AG08395 (cell line): ENCODE results near the gene MAPK12.

Experiments
- DNase-seq: peaks from one replicate; pipeline ENCODE4 v3.0.0; 2012; ENCODE audit warnings: mixed read lengths, low spot score

Gene MAPK12

GRCh38 chr22:50267591-50268390 lies 6.3 kb upstream of the MAPK12 start:
- DNase-seq: peak; percentile 92

DNA sequence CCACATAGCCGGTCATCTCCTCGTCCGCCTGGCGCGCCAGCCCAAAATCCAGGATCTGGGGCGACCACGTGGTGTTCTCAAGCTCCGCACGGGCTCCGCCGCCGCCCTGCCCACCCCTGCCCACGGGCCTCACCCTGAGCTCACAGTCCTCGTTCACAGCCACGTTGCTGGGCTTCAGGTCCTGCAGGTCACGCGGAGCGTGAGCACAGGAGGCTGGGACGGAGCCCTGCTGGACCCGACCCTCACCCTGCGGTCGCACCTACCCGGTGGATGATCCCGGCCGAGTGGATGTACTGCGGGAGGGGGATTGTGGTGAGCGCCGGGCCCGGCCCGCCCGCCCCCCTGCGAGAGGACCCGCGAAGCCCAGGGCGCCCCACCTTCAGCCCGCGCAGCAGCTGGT lies 5.5 kb upstream of the MAPK12 start:
- DNase-seq: no peak

DNA sequence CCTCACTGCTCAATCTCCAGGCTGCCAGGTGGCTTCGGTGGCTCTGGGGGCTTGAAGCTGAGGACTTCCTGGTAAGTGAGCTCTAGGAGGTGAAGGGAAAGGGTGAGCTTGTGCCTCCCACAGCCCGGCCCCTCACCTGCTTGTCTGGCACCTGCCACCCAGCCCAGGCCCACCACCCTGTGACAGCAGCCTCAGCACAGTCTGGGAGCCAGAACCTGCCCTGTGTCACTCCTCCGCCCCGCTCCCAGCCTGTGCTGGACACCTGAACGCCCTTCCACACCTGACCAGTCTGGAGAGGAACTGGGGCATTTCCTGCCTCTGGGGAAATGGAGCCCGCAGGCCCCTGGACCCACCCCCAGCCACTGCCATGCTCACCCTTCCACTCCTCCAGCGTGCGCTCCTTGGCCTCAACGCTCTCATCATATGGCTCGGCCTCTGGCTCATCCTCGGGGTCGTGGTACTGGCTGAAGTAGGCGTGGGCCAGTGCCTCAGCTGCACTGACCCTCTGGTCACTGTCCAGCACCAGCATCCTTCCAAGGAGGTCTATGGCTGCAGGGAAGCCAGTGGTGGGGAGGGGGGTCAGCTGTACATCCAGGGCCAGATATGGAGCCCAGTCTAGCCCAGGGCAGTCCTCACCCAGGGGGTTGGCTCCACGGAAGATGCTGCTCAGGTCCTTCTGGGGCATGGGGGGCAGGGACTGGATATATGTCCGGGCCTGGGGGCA lies 3.6 kb upstream of the MAPK12 start:
- DNase-seq: no peak

DNA sequence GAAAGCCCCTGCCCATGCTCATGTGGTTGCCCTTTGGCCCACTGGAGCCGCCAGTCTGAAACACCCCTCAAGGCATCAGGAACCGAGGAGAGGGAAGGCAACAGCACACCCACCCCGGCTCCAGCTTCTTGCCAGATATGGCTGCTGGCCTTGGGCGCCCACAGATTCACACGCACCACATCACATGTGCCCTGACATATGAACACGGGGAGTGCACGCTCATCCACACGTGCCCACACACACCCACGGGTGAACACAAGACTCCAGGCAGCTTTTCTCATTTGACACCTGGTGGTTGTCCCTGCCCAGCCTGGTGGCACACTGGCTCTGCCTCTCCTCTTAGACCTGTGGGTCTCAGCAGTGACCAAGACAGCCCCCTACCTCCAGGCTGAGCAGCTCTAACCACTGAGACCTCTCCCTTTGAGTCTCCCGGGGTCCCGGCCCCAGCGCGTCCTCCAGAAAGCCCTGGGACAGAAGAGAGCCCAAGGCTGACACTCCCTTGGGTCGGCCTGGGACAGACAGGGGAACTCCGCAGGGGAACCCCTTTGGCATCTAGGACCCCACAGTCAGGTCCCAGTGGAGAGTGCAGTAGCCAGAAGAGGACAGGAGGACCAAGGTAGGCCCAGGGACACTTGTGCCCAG lies 2.7 kb upstream of the MAPK12 start:
- DNase-seq: no peak

DNA sequence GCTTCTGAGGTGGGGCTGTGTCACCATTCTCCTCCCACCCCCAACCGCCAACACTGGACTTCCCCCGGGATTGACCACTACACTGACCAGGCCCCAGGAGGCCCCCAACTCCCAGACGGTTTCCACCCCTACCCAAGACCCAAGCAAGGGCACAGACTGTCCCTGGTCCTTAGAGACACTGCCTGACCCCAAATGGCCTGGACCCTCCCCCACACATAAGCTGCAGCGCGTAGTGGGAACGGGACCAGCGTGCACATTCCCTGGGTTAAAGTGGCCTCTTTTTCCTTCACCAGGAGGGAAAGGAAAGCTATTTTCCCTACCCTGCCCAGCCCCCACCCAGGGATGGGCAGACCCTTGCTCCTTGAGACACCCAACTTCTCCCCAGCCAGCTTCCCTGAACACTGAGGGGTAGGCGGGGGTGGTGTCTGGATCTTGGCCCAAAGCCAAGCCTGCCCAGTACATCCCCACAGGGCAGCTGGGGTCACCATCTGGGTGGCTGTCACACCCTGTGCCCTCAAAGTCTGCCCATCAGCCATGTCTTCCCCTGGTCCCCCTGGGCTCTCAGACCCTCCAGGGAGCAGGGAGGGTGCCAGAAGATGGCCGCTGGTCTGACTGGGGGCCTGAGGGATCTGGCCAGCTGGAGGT lies 1.6 kb upstream of the MAPK12 start:
- DNase-seq: no peak

DNA sequence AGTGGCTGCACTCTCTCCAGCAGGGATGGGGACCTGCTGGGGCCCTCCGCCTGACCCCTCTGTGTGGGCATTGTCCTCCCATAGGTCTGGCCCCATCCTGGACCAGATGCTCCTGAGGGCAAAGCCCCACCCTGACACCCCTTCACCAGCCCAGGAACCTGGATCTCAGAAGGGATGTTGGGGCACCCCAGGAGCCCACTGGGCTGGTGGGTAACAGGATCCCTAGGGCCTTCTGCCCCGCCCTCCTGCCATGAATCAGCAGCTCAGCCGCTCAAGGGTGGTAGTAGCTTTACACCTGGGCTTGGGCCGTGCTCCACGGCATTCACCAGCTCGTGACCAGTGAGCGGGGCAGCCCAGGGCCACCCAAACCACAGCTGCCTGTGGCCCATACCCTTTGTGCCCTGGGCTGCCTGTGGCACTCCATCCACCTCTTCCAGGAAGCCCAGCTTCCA lies 1.0 kb upstream of the MAPK12 start:
- DNase-seq: no peak

- peak; percentile 57 for DNase-seq
Measured at GRCh38 chr22:50260801-50261614, 475 bp downstream of the MAPK12 start.

GRCh38 chr22:50260434-50260800 lies 1.1 kb downstream of the MAPK12 start:
- DNase-seq: no peak

DNA sequence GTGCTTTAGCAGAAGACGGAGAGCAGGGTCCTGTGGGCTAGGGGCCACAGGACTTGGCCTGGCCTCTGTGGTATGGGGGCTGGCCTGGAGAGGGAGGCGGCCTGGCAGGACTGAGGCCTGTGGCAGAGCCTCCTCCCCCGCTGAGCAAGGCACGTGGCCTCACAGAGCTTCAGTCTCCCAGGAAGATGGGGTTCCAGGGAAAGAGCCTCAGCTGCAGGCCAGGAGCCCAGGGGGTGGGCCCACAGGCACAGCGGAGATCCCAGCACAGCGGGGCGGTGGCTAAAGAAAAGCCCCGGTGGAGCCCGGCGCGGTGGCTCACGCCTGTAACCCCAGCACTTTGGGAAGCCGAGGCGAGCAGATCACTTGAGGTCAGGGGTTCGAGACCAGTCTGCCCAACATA lies 2.2 kb downstream of the MAPK12 start:
- no peak for DNase-seq

DNA sequence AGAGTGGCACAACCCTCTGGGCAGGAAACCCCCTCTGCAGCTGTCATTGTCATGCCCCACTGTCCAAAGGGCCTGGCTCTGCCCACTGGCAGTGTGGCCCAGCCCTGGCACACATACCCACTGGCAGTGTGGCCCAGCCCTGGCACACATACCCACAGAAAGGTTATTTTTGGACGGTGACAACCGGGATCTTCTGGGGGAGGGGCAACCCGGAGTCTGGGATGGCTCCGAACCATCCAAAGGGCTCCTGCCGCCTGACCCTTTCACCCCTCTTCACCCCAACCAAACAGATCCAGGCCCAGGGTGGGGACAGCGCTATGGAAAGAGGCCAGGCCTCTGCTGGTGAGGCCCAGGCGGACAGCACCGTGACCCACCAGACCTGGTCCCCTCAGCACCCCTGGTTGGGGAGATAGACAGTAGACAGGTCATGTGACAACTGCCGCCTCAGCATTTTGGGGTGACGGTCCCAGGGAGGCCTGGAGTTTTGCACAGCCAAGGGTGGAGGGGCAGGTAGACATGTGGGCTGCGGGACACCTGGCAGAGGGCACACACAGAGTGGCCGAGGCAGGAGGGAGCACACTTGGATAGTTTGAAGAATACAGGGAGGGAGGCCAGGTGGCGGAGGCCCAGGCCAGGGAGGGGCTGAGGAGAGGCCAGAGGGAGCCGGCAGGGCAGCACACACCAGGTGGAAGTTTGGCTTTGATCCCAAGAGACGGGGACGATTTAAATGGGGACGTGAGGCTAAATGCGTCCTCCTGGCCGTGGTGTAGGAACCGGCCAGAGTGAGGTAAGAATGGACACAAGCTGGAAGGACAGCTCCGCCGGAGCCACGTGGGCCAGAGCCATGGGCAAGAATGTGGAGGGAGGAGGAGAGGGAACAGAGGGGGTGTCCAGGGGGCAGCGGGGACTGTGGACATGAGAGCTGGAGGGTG lies 2.9 kb downstream of the MAPK12 start:
- no peak for DNase-seq

- DNase-seq: no peak
Measured at GRCh38 chr22:50257451-50258360, 3.8 kb downstream of the MAPK12 start.

- no peak for DNase-seq
Measured at GRCh38 chr22:50257041-50257440, 4.4 kb downstream of the MAPK12 start.

DNA sequence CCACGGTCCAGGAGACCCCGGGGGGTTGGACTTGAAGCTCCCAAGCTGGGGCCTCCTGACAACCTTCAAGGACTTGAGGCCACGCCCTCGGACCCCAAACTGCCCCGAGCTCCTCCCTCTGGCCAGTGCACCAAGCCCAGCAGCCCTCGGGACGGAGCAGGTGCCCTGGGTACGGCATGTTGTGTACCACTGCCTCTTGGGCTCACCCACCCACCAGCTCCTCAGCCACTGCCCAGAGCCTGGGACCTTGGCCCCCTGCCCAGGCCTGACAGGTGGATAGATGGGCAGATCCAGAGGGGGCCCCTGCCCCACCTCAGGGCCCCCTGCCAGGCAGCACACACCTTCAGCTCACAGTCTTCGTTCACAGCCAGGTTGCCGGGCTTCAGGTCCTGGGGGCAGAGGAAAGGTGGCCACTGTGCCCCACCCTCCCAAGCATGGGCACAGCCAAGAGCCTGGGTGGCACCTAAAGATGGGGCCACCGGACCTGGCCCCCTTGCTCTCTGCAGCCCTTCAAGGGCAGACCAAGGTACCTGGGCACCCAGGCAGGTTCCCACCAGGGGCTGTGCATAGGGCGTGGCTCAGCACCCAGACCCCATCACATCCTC lies 5.1 kb downstream of the MAPK12 start:
- DNase-seq: no peak

GRCh38 chr22:50255607-50256006 lies 5.9 kb downstream of the MAPK12 start:
- DNase-seq: no peak

- DNase-seq: no peak
Measured at GRCh38 chr22:50255099-50255498, 6.4 kb downstream of the MAPK12 start.

DNA sequence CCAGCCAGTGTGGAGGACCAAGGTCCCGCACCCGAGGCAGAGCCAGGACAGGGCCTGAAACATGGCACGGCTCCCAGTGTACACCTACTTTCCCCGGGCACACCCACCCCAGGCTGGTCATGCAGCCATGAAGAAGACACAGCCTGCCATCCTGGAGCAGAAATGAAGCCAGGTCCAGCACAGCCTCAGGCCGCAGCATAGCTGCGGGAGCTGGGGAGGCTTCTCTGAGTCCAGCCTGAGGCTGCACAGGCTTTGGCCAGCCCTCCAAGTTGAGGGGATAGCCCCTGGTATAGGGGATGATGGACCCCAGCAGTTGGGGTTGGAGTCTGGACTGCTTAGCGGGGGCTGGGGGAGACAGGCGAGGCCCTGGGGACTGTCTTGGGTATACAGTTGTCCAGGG lies 7.5 kb downstream of the MAPK12 start:
- DNase-seq: no peak

DNA sequence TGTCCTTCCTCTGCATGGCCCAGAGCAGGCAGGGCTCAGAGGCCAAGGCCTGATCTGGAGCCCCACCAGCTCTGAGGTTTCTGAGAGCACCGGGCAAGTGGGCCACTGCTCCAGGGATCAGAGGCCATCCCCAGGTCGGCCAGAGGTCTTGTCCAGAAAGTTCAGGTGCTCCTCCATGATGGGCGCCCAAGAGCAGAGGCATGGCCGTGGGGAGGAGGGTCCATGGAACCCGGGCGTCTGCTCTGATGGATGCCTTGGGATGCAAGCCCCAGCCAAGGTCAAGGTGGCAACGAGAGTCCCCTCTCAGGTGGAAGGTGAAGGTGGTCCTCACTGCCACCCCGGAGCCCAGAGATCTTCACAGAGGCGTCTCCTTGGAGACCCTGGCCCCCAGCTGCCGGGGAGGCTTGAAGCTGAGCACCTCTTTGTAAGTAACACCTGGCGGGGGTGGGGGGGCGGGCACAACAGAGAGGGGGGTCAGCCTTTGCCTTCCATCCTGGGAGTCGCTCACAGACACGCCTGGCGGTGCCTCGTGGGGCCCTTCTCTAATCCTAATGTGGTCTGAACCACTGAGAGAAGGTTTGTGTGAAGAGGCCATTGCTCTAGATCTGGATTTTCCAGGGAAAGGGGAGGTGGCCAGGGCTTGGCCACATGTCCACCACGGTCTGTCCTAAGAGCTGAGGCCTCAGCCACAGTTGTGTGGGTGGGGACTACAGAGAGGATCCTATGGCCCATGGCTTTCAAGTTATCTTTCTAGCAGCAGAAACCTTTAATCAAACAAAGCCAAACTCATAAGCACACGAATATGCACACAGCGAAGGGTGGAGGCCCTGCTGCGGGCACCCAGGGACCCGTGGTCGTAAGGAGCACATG lies 8.2 kb downstream of the MAPK12 start:
- DNase-seq: no peak
